Endothelial cell of umbilical vein (primary cell): Measurements from ENCODE around the gene ASPSCR1.

Experiments
- EZH2 ChIP-seq: IDR thresholded peaks from 2 replicates; pipeline ENCODE4 v1.6.1; 2012; ENCODE audit warnings: borderline replicate concordance, low read depth, mild to moderate bottlenecking, moderate library complexity, low read length, inconsistent platforms; ENCODE audit not compliant: severe bottlenecking
- GATA2 ChIP-seq: IDR thresholded peaks from 2 replicates; pipeline ENCODE4 v1.7.0; 2011; ENCODE audit warnings: low read depth, mild to moderate bottlenecking, moderate library complexity, mixed read lengths, low read length; ENCODE audit not compliant: insufficient read length, insufficient read depth
- MYC ChIP-seq: IDR thresholded peaks from one replicate; pipeline ENCODE4 v1.6.1; 2011; ENCODE audit warnings: mild to moderate bottlenecking, low read depth, low read length
- POLR2A ChIP-seq: IDR thresholded peaks from 2 replicates; pipeline ENCODE4 v1.6.1; 2012; ENCODE audit warnings: low read depth, mild to moderate bottlenecking, control low read depth, low read length
- POLR2AphosphoS5 ChIP-seq: IDR thresholded peaks from 2 replicates; pipeline ENCODE4 v1.6.1; 2012; ENCODE audit warnings: low read depth, mild to moderate bottlenecking, control low read depth, low read length, moderate library complexity; ENCODE audit not compliant: insufficient read depth
- TF ChIP-seq, protein P1 (sequence below), 2 donors: IDR thresholded peaks; 1 replicate in 1 of 2; 2 replicates in 1 of 2; pipeline ENCODE4 v1.5.1; 2011; ENCODE audit warnings: low read length in 2 of 2, mild to moderate bottlenecking in 2 of 2, moderate library complexity in 2 of 2, control low read depth in 1 of 2, inconsistent platforms in 1 of 2, low read depth in 1 of 2; ENCODE audit not compliant: insufficient read depth in 1 of 2; ENCODE audit errors: extremely low read depth in 1 of 2
- TF ChIP-seq, protein P2 (sequence below): IDR thresholded peaks from 2 replicates; pipeline ENCODE4 v1.6.1; 2011; ENCODE audit not compliant: insufficient read depth, insufficient read length

DNA sequence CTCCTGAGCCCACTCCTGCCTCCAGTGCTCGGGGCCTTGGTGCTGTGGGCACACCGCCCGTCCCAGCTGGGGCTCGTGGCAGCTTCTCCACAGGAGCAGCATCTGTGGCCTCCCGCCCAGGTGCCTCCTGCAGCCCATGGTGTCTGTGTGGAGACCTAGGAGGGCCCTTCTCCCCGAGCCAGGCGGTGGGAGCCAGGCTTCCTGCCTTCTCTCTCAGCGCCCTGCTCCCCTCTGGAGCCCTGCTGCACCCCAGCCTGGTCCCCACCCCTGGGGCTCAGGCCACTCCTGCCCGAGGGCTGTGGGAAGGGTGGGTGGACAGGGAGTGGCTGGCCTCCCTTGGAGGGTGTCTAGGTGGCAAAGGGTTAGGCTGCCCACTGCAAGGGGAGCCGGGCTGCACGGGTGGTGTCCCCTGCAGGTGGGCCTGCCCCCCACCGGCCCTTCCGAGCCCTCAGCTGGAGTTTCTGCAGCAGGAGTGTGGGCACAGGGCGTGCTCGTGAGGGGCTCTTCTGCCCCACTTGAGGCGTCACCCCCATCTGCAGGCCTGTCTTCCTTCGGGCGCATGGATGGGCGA is 34.3 kb downstream of the ASPSCR1 start:
- TF ChIP-seq, protein P1, sequence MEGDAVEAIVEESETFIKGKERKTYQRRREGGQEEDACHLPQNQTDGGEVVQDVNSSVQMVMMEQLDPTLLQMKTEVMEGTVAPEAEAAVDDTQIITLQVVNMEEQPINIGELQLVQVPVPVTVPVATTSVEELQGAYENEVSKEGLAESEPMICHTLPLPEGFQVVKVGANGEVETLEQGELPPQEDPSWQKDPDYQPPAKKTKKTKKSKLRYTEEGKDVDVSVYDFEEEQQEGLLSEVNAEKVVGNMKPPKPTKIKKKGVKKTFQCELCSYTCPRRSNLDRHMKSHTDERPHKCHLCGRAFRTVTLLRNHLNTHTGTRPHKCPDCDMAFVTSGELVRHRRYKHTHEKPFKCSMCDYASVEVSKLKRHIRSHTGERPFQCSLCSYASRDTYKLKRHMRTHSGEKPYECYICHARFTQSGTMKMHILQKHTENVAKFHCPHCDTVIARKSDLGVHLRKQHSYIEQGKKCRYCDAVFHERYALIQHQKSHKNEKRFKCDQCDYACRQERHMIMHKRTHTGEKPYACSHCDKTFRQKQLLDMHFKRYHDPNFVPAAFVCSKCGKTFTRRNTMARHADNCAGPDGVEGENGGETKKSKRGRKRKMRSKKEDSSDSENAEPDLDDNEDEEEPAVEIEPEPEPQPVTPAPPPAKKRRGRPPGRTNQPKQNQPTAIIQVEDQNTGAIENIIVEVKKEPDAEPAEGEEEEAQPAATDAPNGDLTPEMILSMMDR (IDR thresholded peaks at IDR 0.05; ENCODE audit: extremely low read depth in 1 of 2, insufficient read depth in 1 of 2, low read depth in 1 of 2, low read length in 2 of 2), result no peak
- TF ChIP-seq POLR2A (no peak), GATA2 (no peak), POLR2AphosphoS5 (no peak), EZH2 (no peak), MYC (no peak)
- TF ChIP-seq, protein P2, sequence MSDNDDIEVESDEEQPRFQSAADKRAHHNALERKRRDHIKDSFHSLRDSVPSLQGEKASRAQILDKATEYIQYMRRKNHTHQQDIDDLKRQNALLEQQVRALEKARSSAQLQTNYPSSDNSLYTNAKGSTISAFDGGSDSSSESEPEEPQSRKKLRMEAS, result no peak
